Endothelial cell of umbilical vein (primary cell): ENCODE measurements around the gene RBMS1.

Source experiments
- EZH2 ChIP-seq: IDR thresholded peaks from 2 replicates; pipeline ENCODE4 v1.6.1; 2012; ENCODE audit warnings: borderline replicate concordance, low read depth, mild to moderate bottlenecking, moderate library complexity, low read length, inconsistent platforms; ENCODE audit not compliant: severe bottlenecking
- FOS ChIP-seq: IDR thresholded peaks from 2 replicates; pipeline ENCODE4 v1.6.1; 2011; ENCODE audit warnings: mild to moderate bottlenecking, low read length, moderate library complexity, borderline replicate concordance; ENCODE audit not compliant: insufficient read depth
- GATA2 ChIP-seq: IDR thresholded peaks from 2 replicates; pipeline ENCODE4 v1.7.0; 2011; ENCODE audit warnings: low read depth, mild to moderate bottlenecking, moderate library complexity, mixed read lengths, low read length; ENCODE audit not compliant: insufficient read length, insufficient read depth
- JUN ChIP-seq: IDR thresholded peaks from 2 replicates; pipeline ENCODE4 v1.6.1; 2011; ENCODE audit warnings: borderline replicate concordance, low read depth; ENCODE audit not compliant: insufficient read length, insufficient read depth
- MYC ChIP-seq: IDR thresholded peaks from one replicate; pipeline ENCODE4 v1.6.1; 2011; ENCODE audit warnings: mild to moderate bottlenecking, low read depth, low read length
- POLR2A ChIP-seq: IDR thresholded peaks from 2 replicates; pipeline ENCODE4 v1.6.1; 2012; ENCODE audit warnings: low read depth, mild to moderate bottlenecking, control low read depth, low read length
- POLR2AphosphoS5 ChIP-seq: IDR thresholded peaks from 2 replicates; pipeline ENCODE4 v1.6.1; 2012; ENCODE audit warnings: low read depth, mild to moderate bottlenecking, control low read depth, low read length, moderate library complexity; ENCODE audit not compliant: insufficient read depth
- TF ChIP-seq, protein P1 (sequence below), 2 donors: IDR thresholded peaks; 1 replicate in 1 of 2; 2 replicates in 1 of 2; pipeline ENCODE4 v1.5.1; 2011; ENCODE audit warnings: low read length in 2 of 2, mild to moderate bottlenecking in 2 of 2, moderate library complexity in 2 of 2, control low read depth in 1 of 2, inconsistent platforms in 1 of 2, low read depth in 1 of 2; ENCODE audit not compliant: insufficient read depth in 1 of 2; ENCODE audit errors: extremely low read depth in 1 of 2
- TF ChIP-seq, protein P2 (sequence below): IDR thresholded peaks from 2 replicates; pipeline ENCODE4 v1.6.1; 2011; ENCODE audit not compliant: insufficient read depth, insufficient read length

- TF ChIP-seq EZH2 = no peak
- TF ChIP-seq, protein P1, sequence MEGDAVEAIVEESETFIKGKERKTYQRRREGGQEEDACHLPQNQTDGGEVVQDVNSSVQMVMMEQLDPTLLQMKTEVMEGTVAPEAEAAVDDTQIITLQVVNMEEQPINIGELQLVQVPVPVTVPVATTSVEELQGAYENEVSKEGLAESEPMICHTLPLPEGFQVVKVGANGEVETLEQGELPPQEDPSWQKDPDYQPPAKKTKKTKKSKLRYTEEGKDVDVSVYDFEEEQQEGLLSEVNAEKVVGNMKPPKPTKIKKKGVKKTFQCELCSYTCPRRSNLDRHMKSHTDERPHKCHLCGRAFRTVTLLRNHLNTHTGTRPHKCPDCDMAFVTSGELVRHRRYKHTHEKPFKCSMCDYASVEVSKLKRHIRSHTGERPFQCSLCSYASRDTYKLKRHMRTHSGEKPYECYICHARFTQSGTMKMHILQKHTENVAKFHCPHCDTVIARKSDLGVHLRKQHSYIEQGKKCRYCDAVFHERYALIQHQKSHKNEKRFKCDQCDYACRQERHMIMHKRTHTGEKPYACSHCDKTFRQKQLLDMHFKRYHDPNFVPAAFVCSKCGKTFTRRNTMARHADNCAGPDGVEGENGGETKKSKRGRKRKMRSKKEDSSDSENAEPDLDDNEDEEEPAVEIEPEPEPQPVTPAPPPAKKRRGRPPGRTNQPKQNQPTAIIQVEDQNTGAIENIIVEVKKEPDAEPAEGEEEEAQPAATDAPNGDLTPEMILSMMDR (IDR thresholded peaks at IDR 0.05; ENCODE audit: extremely low read depth in 1 of 2, insufficient read depth in 1 of 2, low read depth in 1 of 2, low read length in 2 of 2) = no peak
- no peak for TF ChIP-seq POLR2AphosphoS5
- no peak for TF ChIP-seq GATA2
- no peak for TF ChIP-seq MYC
- TF ChIP-seq POLR2A = no peak
- no peak for TF ChIP-seq JUN
- TF ChIP-seq, protein P2, sequence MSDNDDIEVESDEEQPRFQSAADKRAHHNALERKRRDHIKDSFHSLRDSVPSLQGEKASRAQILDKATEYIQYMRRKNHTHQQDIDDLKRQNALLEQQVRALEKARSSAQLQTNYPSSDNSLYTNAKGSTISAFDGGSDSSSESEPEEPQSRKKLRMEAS = no peak
- TF ChIP-seq FOS = no peak
These were observed 29.6 kb downstream of the RBMS1 start for GRCh38 chr2:160464017-160464416.
